ENCODE measurements around the gene ZDHHC4. TPM values are rescaled to one million over a fixed set of nuclear protein-coding genes. Genes with fewer than 3 reads are reported as not detected.

Gene ZDHHC4
- total and polyA plus RNA-seq, 2 of the 13 experiments (the other 11 are each of a cell fraction or from before 2014, with no cell fraction given) = 83.2 to 188 TPM

DNA sequence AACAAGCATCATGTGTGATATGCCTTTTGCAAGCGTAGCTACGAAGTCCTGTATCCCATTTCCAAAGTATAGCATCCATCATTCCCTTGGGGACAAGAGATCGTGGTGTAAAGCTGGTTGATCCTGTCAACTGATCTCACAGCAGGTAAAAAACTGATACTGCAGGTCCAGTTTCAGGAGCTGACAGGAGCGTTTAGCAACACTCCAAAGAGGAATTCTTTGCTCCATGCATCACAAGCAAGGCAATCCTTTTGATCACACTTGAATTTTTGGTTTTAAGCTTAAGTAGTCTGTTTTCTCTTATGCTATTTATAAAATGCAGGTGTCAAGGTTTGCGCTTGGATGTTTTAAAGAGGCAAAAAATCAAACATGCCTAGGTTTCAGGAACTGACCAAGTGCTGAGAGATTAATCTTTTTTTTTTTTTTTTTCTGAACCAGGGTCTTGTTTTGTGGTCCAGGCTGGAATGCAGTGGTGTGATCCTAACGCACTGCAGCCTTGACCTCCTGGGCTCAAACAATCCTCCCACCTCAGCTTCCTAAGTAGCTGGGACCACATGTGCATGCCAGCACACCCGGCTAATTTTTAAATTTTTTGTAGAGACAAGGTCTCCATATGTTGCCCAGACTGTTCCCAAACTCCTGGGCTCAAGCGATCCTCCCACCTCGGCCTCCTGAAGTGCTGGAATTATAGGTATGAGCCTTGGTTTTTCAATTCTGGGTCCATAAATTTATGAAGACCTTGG is 1.8 kb upstream of the ZDHHC4 start (continued):
- TF ChIP-seq, protein P1, sequence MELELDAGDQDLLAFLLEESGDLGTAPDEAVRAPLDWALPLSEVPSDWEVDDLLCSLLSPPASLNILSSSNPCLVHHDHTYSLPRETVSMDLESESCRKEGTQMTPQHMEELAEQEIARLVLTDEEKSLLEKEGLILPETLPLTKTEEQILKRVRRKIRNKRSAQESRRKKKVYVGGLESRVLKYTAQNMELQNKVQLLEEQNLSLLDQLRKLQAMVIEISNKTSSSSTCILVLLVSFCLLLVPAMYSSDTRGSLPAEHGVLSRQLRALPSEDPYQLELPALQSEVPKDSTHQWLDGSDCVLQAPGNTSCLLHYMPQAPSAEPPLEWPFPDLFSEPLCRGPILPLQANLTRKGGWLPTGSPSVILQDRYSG (CRISPR knock-in tag; IDR thresholded peaks at IDR 0.05) = no peak
- TF ChIP-seq, protein P2, sequence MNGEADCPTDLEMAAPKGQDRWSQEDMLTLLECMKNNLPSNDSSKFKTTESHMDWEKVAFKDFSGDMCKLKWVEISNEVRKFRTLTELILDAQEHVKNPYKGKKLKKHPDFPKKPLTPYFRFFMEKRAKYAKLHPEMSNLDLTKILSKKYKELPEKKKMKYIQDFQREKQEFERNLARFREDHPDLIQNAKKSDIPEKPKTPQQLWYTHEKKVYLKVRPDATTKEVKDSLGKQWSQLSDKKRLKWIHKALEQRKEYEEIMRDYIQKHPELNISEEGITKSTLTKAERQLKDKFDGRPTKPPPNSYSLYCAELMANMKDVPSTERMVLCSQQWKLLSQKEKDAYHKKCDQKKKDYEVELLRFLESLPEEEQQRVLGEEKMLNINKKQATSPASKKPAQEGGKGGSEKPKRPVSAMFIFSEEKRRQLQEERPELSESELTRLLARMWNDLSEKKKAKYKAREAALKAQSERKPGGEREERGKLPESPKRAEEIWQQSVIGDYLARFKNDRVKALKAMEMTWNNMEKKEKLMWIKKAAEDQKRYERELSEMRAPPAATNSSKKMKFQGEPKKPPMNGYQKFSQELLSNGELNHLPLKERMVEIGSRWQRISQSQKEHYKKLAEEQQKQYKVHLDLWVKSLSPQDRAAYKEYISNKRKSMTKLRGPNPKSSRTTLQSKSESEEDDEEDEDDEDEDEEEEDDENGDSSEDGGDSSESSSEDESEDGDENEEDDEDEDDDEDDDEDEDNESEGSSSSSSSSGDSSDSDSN (CRISPR knock-in tag; IDR thresholded peaks at IDR 0.05) = no peak
- TF ChIP-seq, protein P3, sequence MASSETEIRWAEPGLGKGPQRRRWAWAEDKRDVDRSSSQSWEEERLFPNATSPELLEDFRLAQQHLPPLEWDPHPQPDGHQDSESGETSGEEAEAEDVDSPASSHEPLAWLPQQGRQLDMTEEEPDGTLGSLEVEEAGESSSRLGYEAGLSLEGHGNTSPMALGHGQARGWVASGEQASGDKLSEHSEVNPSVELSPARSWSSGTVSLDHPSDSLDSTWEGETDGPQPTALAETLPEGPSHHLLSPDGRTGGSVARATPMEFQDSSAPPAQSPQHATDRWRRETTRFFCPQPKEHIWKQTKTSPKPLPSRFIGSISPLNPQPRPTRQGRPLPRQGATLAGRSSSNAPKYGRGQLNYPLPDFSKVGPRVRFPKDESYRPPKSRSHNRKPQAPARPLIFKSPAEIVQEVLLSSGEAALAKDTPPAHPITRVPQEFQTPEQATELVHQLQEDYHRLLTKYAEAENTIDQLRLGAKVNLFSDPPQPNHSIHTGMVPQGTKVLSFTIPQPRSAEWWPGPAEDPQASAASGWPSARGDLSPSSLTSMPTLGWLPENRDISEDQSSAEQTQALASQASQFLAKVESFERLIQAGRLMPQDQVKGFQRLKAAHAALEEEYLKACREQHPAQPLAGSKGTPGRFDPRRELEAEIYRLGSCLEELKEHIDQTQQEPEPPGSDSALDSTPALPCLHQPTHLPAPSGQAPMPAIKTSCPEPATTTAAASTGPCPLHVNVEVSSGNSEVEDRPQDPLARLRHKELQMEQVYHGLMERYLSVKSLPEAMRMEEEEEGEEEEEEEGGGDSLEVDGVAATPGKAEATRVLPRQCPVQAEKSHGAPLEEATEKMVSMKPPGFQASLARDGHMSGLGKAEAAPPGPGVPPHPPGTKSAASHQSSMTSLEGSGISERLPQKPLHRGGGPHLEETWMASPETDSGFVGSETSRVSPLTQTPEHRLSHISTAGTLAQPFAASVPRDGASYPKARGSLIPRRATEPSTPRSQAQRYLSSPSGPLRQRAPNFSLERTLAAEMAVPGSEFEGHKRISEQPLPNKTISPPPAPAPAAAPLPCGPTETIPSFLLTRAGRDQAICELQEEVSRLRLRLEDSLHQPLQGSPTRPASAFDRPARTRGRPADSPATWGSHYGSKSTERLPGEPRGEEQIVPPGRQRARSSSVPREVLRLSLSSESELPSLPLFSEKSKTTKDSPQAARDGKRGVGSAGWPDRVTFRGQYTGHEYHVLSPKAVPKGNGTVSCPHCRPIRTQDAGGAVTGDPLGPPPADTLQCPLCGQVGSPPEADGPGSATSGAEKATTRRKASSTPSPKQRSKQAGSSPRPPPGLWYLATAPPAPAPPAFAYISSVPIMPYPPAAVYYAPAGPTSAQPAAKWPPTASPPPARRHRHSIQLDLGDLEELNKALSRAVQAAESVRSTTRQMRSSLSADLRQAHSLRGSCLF (CRISPR knock-in tag; IDR thresholded peaks at IDR 0.05; ENCODE audit: borderline replicate concordance) = no peak
- TF ChIP-seq, protein P4, sequence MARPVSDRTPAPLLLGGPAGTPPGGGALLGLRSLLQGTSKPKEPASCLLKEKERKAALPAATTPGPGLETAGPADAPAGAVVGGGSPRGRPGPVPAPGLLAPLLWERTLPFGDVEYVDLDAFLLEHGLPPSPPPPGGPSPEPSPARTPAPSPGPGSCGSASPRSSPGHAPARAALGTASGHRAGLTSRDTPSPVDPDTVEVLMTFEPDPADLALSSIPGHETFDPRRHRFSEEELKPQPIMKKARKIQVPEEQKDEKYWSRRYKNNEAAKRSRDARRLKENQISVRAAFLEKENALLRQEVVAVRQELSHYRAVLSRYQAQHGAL (CRISPR knock-in tag; IDR thresholded peaks at IDR 0.05; ENCODE audit: not compliant biosample characterization) = no peak
- TF ChIP-seq ZFY (CRISPR knock-in tag; IDR thresholded peaks at IDR 0.05) = no peak
- TF ChIP-seq SALL1 (CRISPR knock-in tag; IDR thresholded peaks at IDR 0.05) = peak; percentile 49
- TF ChIP-seq HMGA1 (CRISPR knock-in tag; conservative IDR thresholded peaks at IDR 0.05) = no peak
- TF ChIP-seq, protein P5, sequence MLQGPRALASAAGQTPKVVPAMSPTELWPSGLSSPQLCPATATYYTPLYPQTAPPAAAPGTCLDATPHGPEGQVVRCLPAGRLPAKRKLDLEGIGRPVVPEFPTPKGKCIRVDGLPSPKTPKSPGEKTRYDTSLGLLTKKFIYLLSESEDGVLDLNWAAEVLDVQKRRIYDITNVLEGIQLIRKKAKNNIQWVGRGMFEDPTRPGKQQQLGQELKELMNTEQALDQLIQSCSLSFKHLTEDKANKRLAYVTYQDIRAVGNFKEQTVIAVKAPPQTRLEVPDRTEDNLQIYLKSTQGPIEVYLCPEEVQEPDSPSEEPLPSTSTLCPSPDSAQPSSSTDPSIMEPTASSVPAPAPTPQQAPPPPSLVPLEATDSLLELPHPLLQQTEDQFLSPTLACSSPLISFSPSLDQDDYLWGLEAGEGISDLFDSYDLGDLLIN (CRISPR knock-in tag; IDR thresholded peaks at IDR 0.05; ENCODE audit: borderline replicate concordance) = no peak
- no peak for TF ChIP-seq ZNF224 (CRISPR knock-in tag; IDR thresholded peaks at IDR 0.05)
- no peak for TF ChIP-seq ZBTB1 (CRISPR knock-in tag; IDR thresholded peaks at IDR 0.05; ENCODE audit: borderline replicate concordance)
- TF ChIP-seq RELA (CRISPR knock-in tag; IDR thresholded peaks at IDR 0.05) = no peak
- TF ChIP-seq ZNF383 (CRISPR knock-in tag; IDR thresholded peaks at IDR 0.05; ENCODE audit: borderline replicate concordance) = no peak
- no peak for TF ChIP-seq ZFP62 (CRISPR knock-in tag; IDR thresholded peaks at IDR 0.05)
- no peak for TF ChIP-seq ZNF354B (CRISPR knock-in tag; IDR thresholded peaks at IDR 0.05)
- no peak for TF ChIP-seq ZNF775 (CRISPR knock-in tag; IDR thresholded peaks at IDR 0.05; ENCODE audit: borderline replicate concordance)
- no peak for TF ChIP-seq ZNF564 (CRISPR knock-in tag; IDR thresholded peaks at IDR 0.05)
- TF ChIP-seq CREM (IDR thresholded peaks at IDR 0.05) = peak; percentile 45; the same call in 1 of the 2 replicates
- no peak for TF ChIP-seq CREM (CRISPR knock-in tag; IDR thresholded peaks at IDR 0.05)
- no peak for TF ChIP-seq FLYWCH1 (CRISPR knock-in tag; IDR thresholded peaks at IDR 0.05)
- TF ChIP-seq KMT2B (CRISPR knock-in tag; IDR thresholded peaks at IDR 0.05) = no peak
